HG03520 (cell line): ENCODE measurements around the gene PSMF1.

Experiments used
- ATAC-seq: cut with Tn5 transposase; IDR thresholded peaks from one replicate; pipeline ENCODE4 v1.9.1; 2021; ENCODE audit warnings: mild to moderate bottlenecking, moderate library complexity; ENCODE audit not compliant: unreplicated experiment

PSMF1 gene, protein sequence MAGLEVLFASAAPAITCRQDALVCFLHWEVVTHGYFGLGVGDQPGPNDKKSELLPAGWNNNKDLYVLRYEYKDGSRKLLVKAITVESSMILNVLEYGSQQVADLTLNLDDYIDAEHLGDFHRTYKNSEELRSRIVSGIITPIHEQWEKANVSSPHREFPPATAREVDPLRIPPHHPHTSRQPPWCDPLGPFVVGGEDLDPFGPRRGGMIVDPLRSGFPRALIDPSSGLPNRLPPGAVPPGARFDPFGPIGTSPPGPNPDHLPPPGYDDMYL

DNA sequence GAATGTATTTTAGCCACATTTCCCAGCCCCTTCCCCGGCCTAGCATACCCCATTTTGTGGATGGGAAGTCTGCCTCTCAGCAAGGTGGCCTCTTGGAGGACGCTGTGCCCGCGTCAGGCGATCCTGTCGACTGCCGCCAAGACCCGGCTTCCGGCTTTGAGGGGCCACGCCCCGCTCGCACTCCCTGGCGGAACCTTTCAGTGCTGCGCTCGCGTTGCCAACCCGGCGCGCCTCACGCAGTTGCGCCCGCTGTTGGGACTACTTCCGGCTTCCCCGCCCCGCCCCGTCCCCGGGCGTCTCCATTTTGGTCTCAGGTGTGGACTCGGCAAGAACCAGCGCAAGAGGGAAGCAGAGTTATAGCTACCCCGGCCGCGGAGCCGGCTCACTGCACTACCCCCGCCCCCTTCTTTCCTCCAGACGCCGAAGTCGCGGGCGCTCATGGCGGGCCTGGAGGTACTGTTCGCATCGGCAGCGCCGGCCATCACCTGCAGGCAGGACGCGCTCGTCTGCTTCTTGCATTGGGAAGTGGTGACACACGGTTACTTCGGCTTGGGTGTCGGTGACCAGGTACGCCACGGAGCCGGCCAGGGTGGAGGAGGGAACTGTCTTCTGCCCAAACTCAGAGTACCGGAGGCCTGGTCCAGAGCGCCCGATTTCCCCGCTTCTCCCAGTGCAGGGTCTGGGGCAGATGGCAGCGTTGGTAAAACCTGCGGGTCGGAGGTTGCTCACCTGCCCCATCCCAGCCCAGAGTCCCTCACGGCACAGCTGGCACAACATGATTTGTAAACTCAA, at the start of gene PSMF1:
TSS of gene PSMF1 (plus strand) at position 267 of the 792 bp plus-strand sequence. CDS start at position 439, 172 bp downstream.
- ATAC-seq: peak; percentile 93

DNA sequence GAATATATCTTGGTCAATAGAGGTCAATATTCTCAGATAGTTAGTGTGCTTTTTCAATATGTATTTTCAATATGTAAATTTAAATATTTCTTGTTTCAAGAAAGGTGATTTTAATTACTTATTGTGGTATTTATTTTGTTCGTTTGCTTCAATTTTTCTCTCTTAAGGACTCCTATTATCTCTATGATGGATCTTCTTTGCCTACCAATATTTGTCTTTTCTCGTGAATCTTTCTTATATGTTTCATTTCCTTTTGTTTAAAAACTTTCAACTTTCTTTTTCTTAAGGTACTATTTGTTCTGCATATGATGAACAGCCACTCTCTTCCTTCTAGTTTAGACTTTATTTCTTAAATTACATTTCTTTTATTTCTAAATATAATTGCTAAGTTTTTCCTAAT, 46.1 kb upstream of the PSMF1 start:
- ATAC-seq: no peak

DNA sequence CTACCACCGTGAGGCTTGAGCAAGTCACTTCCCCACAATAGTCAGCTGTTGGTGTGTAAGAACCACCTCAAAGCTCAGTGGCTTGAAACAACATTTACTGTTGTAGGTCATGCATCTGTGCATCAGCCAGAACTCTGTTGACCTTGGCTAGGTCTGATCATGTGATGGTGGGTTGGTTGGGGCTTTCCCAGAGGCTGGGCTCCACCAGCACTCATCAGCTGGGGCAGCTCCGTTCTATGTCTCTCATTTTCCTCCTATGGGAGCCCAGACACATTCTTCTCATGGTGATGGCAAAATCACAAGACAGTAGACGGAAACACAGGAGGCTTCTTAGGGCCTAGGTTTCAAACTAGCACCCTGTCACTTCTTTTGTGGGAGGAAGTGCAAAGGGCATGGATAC, 42.8 kb upstream of the PSMF1 start:
- no peak for ATAC-seq

DNA sequence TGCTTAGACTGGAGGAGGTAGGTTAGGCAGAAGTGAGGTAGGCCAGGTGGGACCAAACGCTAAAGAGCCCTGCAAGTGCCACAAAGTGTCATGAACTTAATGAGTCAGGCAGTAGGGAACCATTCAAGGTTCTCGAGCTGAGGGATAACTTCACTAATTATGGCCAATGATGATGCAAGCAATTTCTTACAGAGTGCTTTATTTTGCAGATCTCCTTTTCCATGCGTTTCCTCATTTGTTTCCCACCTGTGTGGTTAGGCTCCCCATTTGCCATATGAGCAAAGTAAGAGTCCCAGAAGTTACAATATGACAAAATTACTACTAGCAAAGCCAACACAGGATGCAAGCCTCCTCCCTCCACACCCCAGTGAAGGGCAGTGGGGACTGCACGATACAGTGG, 36.5 kb upstream of the PSMF1 start:
- no peak for ATAC-seq

DNA sequence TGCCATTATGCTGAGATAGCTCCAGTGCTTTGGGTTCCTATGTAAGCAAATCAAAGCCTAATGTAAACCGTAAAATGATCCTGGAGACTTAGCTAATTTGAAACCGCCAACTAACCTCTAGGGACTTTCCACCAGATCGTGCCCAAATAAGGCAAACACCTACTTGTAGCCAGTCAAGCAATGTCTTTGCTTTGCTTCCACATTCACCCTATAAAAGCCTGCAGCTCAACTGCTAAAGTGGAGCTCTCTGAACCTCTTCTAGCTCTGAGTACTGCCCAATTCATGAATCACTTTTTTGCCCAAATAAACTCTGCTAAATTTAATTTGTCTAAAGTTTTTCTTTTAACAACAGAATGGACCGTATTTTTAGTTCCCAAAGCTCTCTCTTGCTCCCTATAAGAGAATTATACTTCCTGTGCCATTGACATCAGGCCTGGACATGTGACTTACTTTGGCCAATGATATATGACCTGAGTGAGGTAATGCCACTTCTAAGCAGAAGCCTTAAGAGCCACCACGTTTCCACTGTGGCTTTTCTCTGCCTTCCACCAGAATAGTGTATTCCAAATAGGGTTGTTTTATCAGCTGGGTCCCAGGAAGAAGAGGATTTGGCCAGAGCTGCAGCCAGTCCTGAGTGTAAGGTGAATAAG, 34.8 kb upstream of the PSMF1 start:
- ATAC-seq: no peak

DNA sequence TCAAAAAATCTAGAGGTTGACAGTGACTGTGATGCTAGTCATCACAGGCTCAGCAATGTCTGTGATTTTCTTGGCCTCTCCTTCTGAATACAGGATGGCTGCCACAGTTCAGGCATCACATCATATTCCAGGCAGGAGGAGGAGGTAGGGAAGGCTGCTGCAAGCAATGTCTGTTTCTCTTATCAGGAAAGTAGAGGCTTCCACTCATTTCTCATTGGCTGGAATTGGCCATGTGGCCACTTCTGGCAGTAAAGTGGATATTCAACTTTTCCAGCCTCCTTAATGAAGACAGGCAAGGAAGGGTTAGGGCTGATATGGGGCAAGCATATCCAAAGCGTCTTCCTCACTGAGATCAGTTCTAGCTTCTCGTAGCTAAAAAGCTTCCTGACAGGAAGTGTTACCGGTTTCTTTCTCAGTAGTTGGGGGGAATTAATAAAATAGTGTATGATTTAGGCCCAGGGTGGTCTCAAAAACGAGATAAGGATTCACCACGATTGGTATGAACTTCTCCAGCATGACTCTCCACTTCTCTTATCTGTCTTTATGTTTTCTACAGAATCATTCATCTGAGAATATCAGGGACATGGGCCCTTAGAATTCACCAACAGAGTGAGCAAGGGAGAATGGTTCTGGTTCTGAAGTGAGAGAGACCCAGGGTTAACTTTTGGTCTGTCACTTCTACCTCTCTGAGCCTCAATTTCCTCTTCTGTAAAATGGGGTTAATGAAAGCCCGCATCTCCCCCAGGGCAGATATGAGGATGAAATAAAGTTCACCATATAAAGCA, 32.7 kb upstream of the PSMF1 start:
- ATAC-seq: no peak

DNA sequence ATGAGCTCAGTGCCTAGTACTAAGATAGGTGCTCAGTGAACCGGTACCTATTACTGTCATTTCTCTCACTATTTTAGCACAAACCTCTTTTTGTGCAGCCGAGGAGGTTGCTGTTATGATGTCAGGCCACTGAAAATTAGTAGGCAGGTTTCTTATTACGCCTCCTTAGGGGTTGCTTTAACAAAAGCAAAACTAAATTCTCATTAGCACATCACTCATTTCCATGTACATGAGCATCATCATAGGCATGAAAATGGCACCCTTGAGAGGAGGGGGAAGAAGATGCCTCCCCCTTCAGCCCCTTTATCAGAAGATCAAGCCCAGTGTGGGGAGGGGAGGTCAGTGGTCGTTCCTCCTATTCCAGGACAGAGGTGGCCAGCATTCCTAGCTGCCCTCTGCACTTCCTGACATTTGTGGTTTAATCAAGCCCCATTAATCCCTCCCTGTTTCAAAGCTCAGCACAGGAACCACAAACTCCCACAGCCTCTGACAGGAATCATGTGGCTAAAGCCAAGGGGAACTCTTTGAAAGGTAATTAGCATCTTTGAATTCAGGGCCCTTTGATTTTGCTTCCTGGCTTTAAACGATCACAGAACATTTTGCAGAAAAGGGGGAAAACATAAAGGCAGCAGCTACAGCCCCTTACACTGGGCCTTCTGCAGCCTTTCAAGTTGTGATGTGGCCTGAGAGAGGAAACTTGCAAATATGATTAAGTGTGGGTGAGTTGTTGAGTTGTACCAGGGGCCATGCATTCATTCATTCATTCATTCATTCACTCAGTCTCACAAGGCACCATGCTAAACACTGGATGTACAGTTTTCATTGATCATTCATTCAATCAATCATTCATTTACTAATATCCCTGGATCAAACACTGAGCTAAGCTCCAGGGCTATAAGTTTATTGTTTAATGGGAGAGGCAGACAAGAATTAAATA, 31.9 kb upstream of the PSMF1 start:
- no peak for ATAC-seq

DNA sequence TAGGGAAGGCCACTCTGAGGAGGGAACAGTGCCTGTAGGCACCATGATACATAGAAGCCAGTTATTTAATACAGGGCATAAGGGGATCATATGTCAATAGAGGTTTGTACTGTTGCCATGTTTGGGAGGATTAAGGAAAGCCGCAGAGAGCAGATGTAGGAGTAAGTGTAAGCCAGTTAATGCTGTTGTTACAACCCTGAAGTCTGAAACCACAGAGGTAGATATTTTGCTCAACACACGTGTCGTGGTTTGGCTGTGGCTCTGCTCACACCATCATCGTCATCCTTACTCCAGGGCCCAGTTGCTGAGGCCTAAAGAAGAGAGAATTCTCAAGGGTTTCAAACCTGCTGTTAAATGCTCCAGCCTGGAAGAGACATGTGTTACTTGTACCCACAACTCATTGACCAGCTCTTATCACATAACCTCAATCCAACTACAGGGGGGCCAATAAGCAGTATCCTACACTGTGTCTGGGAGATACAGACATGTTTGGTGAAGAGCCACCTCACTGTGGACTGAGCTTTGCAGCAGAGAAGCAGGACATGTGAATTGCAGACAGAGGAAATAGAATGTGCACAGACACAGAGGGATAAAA, 31.0 kb upstream of the PSMF1 start:
- no peak for ATAC-seq

DNA sequence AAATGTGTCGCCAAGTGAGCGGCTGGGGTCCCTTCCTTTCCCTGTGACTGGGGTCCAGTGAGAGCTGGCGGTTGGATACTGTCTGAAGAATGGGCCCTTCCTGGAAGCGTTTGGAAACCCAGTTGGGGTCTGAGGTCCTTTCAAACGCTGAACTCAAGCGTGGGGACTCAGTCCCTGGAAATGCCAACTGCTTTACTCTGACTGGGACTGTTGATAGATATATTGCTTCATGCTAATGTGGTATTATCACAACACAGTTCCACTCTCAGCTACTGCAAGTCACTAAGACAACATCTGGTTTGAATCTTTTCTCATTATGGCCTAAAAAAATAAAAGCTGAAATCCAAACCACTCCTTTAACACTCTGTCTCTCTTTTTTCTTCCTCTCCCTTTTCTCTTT, 23.7 kb upstream of the PSMF1 start:
- no peak for ATAC-seq

DNA sequence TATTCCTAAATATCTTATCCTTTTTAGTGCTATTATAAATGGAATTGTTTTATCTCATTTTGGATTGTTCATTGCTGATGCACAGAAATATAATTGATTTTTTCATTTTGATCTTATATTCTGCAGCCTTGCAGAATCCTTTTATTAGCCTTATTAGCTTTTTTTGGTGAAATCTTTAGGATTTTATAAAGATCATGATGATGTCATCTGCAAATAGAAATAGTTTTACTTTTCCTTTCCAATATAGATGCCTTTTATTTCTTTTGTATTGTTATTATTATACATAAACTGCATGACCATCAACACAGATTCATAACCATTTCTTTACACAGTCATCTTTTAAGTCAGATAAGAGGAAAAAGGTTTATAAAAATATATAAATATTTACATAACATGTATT, 16.9 kb upstream of the PSMF1 start:
- ATAC-seq: no peak

DNA sequence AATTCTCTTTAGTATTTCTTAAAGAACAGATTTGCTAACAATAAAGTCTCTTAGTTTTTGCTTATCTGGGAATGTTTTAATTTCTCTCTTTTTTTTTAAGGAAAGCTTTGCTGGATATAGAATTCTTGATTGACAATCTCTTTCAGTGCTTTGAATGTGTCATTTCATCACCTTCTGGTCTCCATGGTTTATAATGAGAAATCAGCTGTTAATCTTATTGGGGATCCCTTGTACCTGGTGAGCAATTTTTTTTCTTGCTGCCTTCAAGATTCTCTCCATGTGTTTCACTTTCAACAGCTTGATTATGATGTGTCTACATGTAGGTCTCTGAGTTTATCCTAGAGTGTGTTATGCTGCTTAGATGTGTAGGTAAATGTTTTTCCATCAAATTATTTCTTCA, 16.4 kb upstream of the PSMF1 start:
- ATAC-seq: no peak

DNA sequence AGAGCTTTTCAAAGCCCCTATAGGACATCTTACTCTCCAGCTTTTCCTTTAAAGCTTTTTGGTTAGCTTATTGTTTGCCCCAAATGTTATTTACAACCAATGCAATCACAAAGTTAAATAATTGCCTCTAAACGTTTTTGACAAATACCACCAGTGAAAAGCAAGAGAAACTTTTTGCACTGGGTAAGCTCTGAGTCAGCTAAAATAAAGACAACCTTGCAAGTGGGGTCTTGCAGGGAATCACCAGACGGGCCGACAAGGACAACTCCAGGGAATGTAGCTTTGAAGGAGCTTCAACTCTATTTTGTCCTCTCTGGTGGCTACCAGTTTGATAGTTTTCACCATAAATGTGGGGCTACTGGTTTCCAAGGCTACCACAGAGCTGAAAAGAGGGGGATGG, 14.7 kb upstream of the PSMF1 start:
- ATAC-seq: no peak

DNA sequence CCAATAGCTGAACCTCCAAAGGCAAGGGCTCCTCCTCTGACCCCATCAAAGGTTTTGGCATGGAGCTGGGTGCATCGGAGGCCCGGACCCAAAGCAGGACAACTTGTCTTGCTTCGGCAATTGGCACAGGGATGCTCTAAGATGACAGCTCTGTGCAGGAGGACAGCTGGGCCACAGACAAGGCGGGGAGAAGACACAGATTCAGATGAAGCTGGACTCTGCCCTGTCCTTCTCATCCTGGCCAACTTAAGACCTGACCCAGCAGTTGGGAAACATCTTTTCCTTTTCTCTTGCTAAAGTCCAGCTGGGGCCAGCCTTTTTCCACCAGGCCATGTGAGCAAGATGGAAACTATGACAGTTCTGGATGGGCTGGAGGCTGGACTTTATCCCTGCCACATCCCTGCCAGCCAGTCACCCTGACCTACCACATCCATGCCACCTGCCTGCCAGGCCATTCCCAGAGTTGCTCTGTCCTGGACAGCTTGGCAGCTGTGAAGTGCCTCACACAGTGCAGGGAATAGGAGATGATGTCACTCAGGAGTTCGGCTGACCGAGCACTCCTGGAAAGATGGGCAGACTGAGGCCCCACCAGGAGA, 12.7 kb upstream of the PSMF1 start:
- no peak for ATAC-seq

DNA sequence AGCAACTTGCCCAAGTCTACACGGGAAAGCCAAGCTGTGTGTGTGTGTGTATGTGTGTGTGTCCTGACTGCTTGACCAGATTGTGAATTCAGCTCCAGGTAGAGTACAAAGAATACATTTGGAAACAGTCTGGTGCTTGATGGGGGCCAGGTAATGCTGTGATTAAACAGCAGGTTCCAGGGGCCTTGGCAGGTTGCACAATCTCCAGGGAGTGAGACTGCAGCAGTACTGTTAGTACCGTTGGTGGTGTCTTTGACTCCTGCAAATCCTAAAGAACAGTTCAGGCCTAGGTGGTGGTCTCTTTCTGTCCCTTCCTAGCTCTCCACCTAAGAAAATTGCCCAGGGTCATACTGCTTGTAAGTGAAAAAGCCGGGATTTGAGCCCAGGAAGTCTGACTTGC, 11.2 kb upstream of the PSMF1 start:
- no peak for ATAC-seq

DNA sequence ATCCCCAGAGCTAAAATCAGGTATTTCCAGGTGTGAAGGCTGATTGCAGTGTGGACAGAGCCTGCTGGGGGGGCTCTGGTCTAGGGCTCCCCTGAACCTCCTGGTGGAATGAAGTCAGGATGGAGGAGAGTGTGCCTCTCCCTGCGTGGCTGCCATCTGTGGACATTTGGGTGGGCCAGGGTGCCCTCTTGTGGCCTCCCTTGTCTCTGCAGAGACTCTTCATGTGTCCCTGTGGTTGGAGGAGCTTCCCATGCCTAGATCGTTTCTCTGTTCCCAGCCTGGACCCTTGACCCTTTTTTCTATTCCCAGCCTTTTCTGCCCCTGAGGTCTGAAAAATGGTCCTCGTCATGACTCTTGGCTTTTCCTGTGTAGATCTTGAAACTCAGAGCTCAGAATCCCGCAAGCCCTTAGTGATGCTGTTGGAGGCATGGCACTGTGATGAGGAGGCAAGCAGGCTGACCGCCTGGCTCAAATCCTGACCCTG, 9.9 kb upstream of the PSMF1 start:
- ATAC-seq: no peak

DNA sequence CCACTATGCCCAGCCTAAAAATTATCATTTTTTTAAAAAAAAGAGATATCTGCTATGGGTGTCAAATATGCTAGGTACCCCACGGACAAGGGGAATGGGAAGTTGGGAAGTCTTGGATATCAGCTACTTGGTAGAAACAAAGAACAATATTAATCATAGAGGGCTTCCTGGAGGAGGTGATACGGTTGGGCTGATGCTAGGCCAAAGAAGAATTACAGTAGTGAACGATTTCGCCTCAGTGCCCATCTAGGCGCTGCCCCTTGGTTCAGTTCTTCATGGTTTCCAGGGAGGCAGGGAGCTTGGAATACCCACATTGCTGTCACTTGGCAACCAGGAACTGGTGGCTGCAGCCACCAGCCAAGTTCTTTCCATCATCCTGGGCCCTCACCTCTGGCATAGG, 5.5 kb upstream of the PSMF1 start:
- ATAC-seq: no peak

DNA sequence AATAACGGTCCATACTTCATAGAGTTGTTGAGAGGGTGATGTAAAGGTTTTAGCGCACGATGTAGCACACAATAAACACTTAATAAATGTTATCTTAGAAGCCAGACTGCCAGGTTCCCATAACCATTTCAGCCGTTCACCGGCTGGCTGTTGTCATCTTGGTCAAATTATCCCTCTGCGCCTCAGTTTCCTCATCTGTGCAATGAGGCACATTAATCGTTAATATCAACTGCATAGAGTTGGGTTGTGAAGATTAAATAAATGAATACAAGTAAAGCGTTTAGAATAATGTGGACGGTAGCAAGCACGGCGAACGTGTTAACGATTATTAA, 432 bp upstream of the PSMF1 start:
- no peak for ATAC-seq

DNA sequence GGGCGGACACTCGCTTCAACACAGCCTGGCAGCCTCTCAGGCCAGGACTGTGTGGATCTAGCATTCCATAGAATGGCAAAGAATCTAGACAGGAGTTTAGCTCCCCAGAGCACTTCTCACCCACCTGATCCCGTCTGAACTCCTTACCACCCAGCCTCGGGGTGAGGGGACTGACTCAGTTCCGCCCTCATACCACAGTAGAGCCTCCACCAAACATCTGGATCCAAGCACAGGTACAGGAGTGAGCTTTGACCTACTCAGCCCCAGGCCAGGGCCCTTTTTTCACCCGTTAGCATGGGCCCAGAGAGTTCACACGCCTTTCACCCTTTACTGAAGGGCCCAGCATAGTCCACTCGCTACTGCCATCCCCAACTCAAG, 715 bp downstream of the PSMF1 start:
- no peak for ATAC-seq

DNA sequence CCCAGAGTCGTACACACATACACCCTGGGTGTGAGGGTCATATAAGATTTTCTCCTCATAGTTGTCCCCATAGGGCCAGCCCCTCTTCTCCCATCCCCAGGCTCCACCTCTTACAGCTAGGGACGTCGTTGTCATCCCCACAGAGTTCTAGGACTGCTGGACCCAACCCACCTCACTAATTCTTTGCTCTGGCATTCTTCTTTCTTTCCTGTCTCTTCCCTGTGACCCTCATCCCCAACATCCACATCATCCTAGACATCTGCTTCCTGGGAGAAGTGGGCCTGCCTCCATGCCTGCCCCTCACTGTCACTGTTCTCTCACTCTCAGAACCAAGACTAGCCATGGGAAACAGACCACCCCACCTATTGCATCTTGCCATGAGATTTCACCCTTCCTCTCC, 1.1 kb downstream of the PSMF1 start:
- ATAC-seq: no peak
